Peyer's patch (tissue), 4 donors: ENCODE data around the gene ADAMTSL4. TPM values are rescaled to one million over a fixed set of nuclear protein-coding genes. Genes with fewer than 3 reads are reported as not detected.

Experiments used
- DNase-seq, 3 donors: peaks; one replicate each; pipeline ENCODE4 v3.0.0-alpha.2; 2017 to 2019
- H3K27ac ChIP-seq, 4 donors: fragments of 200-600 bp; sonication (generic); one replicate each; pipeline ENCODE4 v1.5.1; 2016 to 2019
- H3K27me3 ChIP-seq, 2 donors: fragments of 200-600 bp; sonication (generic); one replicate each; pipeline ENCODE4 v1.5.1; 2019
- H3K36me3 ChIP-seq, 3 donors: fragments of 200-600 bp; sonication (generic); one replicate each; pipeline ENCODE4 v1.5.1; 2016 to 2019
- H3K4me1 ChIP-seq, 4 donors: fragments of 200-600 bp; sonication (generic); one replicate each; pipeline ENCODE4 v1.5.1; 2016 to 2019
- H3K4me3 ChIP-seq, 4 donors: fragments of 200-600 bp; sonication (generic); 1 replicate in 3 of 4; 2 replicates in 1 of 4; pipeline ENCODE4 v1.5.1; 2016 to 2019; ENCODE audit warnings: mild to moderate bottlenecking in 1 of 4
- H3K9me3 ChIP-seq, 4 donors: fragments of 200-600 bp; sonication (generic); one replicate each; pipeline ENCODE4 v1.5.1; 2016 to 2019; ENCODE audit warnings: mild to moderate bottlenecking in 1 of 4
- CTCF ChIP-seq, 6 experiments: fragments of 450-650 bp in 4 of 6; fragments of 200-600 bp in 2 of 6; sonication (generic) in 1 of 6; IDR thresholded peaks; one replicate each; pipeline ENCODE4 v1.5.1; 2017 to 2019; ENCODE audit warnings: antibody characterized with exemption in 6 of 6, mild to moderate bottlenecking in 3 of 6, moderate library complexity in 1 of 6
- POLR2A ChIP-seq, 2 donors: fragments of 450-650 bp; IDR thresholded peaks; one replicate each; pipeline ENCODE4 v1.5.1; 2017; ENCODE audit warnings: antibody characterized with exemption in 2 of 2, mild to moderate bottlenecking in 2 of 2, moderate library complexity in 2 of 2
- total RNA-seq, 4 donors: library from RNA; depleted of rRNA; stranded (reverse); fragments of >200 nt; gene quantifications; one replicate each; pipeline ENCODE4 v1.1.0, GENCODE V29; 2016

Gene ADAMTSL4
- total RNA-seq, 4 donors from 2014 or later: 2.3 to 28.9 (median 15.3) TPM

GRCh38 chr1:150535511-150536287, 13.5 kb upstream of the ADAMTSL4 start:
- TF ChIP-seq POLR2A (IDR thresholded peaks at IDR 0.05): no peak
- no peak for TF ChIP-seq CTCF (IDR thresholded peaks at IDR 0.05)
- Histone ChIP-seq H3K4me3 (no peak overlapping the region), H3K27ac (no peak overlapping the region), H3K27me3 (no peaks in the 10 kb centered on the region), H3K4me1 (peaks cover 0 to 4% (median 0%) of the 10 kb centered on the region in 4 donors), H3K9me3 (no peaks in the 10 kb centered on the region), H3K36me3 (no peaks in the 10 kb centered on the region)
- DNase-seq: no peak

- Histone ChIP-seq H3K4me1 (peaks cover 0 to 4% (median 0%) of the 10 kb centered on the region in 4 donors), H3K36me3 (no peaks in the 10 kb centered on the region), H3K27me3 (no peaks in the 10 kb centered on the region), H3K9me3 (no peaks in the 10 kb centered on the region), H3K4me3 (no peak overlapping the region), H3K27ac (no peak overlapping the region)
- TF ChIP-seq CTCF (IDR thresholded peaks at IDR 0.05) (no peak), POLR2A (IDR thresholded peaks at IDR 0.05) (no peak)
- no peak for DNase-seq
These were observed 12.1 kb upstream of the ADAMTSL4 start for GRCh38 chr1:150536836-150537731.

- Histone ChIP-seq H3K36me3 (no peaks in the 10 kb centered on the region), H3K9me3 (no peaks in the 10 kb centered on the region), H3K4me3 (no peak overlapping the region), H3K27ac (no peak overlapping the region), H3K27me3 (no peaks in the 10 kb centered on the region), H3K4me1 (peaks cover 0 to under 1% (median 0%) of the 10 kb centered on the region in 4 donors)
- no peak for TF ChIP-seq CTCF (IDR thresholded peaks at IDR 0.05)
- no peak for TF ChIP-seq POLR2A (IDR thresholded peaks at IDR 0.05)
- no peak for DNase-seq
These were observed 11.2 kb upstream of the ADAMTSL4 start for GRCh38 chr1:150537732-150538684.

GRCh38 chr1:150543500-150544143, 5.6 kb upstream of the ADAMTSL4 start:
- Histone ChIP-seq H3K4me3 (no peak overlapping the region), H3K27me3 (no peaks in the 10 kb centered on the region), H3K4me1 (peaks cover 0 to 11% (median 4%) of the 10 kb centered on the region in 4 donors), H3K9me3 (no peaks in the 10 kb centered on the region), H3K36me3 (no peaks in the 10 kb centered on the region), H3K27ac (peak overlapping the region in 2 of 4 donors; percentile 22 to 47)
- TF ChIP-seq POLR2A (IDR thresholded peaks at IDR 0.05): no peak
- TF ChIP-seq CTCF (IDR thresholded peaks at IDR 0.05): no peak
- DNase-seq: peak in 1 of 3 donors; percentile 67
